SK-N-SH (cell line): Measurements from ENCODE around the gene MGAT4B. TPM values are rescaled to one million over a fixed set of nuclear protein-coding genes. Genes with fewer than 3 reads are reported as not detected.

ENCODE experiments used
- CTCF ChIA-PET: fragments of 300-600, 350-600 bp; formaldehyde crosslinking; extraction: SDS; loops from one replicate; lab custom pipeline; 2021; lab: Yijun Ruan, JAX
- POLR2A ChIA-PET: fragments of 350-600 bp; sonication (Branson Sonifier 250); formaldehyde crosslinking; extraction: SDS; loops from one replicate; lab custom pipeline; 2020; ENCODE audit warnings: antibody characterized with exemption, inconsistent platforms; lab: Yijun Ruan, JAX
- DNase-seq: peaks from one replicate; pipeline ENCODE4 v3.0.0; 2012
- H2AFZ ChIP-seq: fragments of 200-600 bp; sonication (generic); 2 replicates; pipeline ENCODE4 v1.8.1; 2016; ENCODE audit warnings: antibody characterized with exemption, mild to moderate bottlenecking, low read depth
- H3F3A ChIP-seq: fragments of 200-600 bp; sonication (generic); replicated peaks from 2 replicates; pipeline ENCODE3; 2016; ENCODE audit warnings: antibody characterized with exemption, mild to moderate bottlenecking; ENCODE audit not compliant: insufficient read depth
- H3K27ac ChIP-seq, 2 experiments: fragments of 200-500 bp in 1 of 2; fragments of 200-600 bp in 1 of 2; sonication (Bioruptor generic) in 1 of 2; sonication (generic), shearing (Covaris generic) in 1 of 2; 2 replicates each; pipeline versions ENCODE4 v1.5.1 to v1.6.1; 2014 to 2016; ENCODE audit warnings: low read depth in 2 of 2, inconsistent platforms in 1 of 2, low read length in 1 of 2, mild to moderate bottlenecking in 1 of 2, mixed read lengths in 1 of 2
- H3K27me3 ChIP-seq: fragments of 200-600 bp; sonication (generic), shearing (Covaris generic); 2 replicates; pipeline ENCODE4 v1.6.1; 2016; ENCODE audit warnings: mixed run types; ENCODE audit not compliant: insufficient read depth
- H3K36me3 ChIP-seq, 2 experiments: fragments of 200-500 bp in 1 of 2; fragments of 200-600 bp in 1 of 2; sonication (Bioruptor generic) in 1 of 2; sonication (generic) in 1 of 2; replicated peaks in 1 of 2; 2 replicates each; pipeline versions ENCODE3 to v1.5.1; 2014 to 2016; ENCODE audit warnings: low read length in 1 of 2, mild to moderate bottlenecking in 1 of 2; ENCODE audit not compliant: insufficient read depth in 2 of 2, control insufficient read depth in 1 of 2
- H3K4me1 ChIP-seq, 2 experiments: fragments of 200-500 bp in 1 of 2; fragments of 200-600 bp in 1 of 2; sonication (Bioruptor generic) in 1 of 2; sonication (generic), shearing (Covaris generic) in 1 of 2; 2 replicates each; pipeline versions ENCODE4 v1.5.1 to v1.6.1; 2014 to 2016; ENCODE audit warnings: low read depth in 1 of 2, low read length in 1 of 2, mixed run types in 1 of 2; ENCODE audit not compliant: insufficient read depth in 2 of 2, control insufficient read depth in 1 of 2
- H3K4me2 ChIP-seq: fragments of 200-600 bp; sonication (generic), shearing (Covaris generic); 2 replicates; pipeline ENCODE4 v1.6.1; 2017; ENCODE audit warnings: mixed run types
- H3K4me3 ChIP-seq, 2 experiments: fragments of 200-500 bp in 1 of 2; fragments of 200-600 bp in 1 of 2; sonication (Bioruptor generic) in 1 of 2; sonication (generic), shearing (Covaris generic) in 1 of 2; 2 replicates each; pipeline versions ENCODE4 v1.5.1 to v1.8.1; 2014 to 2016; ENCODE audit warnings: low read depth in 2 of 2, inconsistent platforms in 1 of 2, low read length in 1 of 2, mild to moderate bottlenecking in 1 of 2, mixed read lengths in 1 of 2, moderate library complexity in 1 of 2
- H3K79me2 ChIP-seq: fragments of 200-600 bp; sonication (generic); 2 replicates; pipeline ENCODE4 v1.8.1; 2017; ENCODE audit warnings: mild to moderate bottlenecking; ENCODE audit not compliant: insufficient read depth
- H3K9ac ChIP-seq: fragments of 200-600 bp; sonication (generic); 2 replicates; pipeline ENCODE4 v1.6.1; 2017; ENCODE audit warnings: mixed run types
- H3K9me2 ChIP-seq: fragments of 200-600 bp; sonication (generic); 2 replicates; pipeline ENCODE4 v1.6.1; 2017; ENCODE audit warnings: mixed run types
- H3K9me3 ChIP-seq: fragments of 200-600 bp; sonication (generic); 2 replicates; pipeline ENCODE4 v1.6.1; 2017; ENCODE audit warnings: mixed run types, mild to moderate bottlenecking, moderate library complexity
- H4K20me1 ChIP-seq: fragments of 200-600 bp; sonication (generic); 2 replicates; pipeline ENCODE4 v1.6.1; 2017; ENCODE audit warnings: mild to moderate bottlenecking, mixed run types; ENCODE audit not compliant: insufficient read depth
- FOSL2 ChIP-seq: IDR thresholded peaks from 2 replicates; pipeline ENCODE4 v1.4.0; 2012; ENCODE audit warnings: low read depth, mild to moderate bottlenecking, moderate library complexity, borderline replicate concordance
- JUND ChIP-seq: IDR thresholded peaks from 2 replicates; pipeline ENCODE4 v1.4.0; 2012
- MXI1 ChIP-seq: IDR thresholded peaks from 2 replicates; pipeline ENCODE4 v1.6.1; 2012; ENCODE audit warnings: mild to moderate bottlenecking, low read depth, low read length, improper control_type of control experiment
- RFX5 ChIP-seq: IDR thresholded peaks from 2 replicates; pipeline ENCODE4 v1.6.1; 2012; ENCODE audit warnings: mild to moderate bottlenecking, improper control_type of control experiment, low read length
- SMC3 ChIP-seq: IDR thresholded peaks from 2 replicates; pipeline ENCODE4 v1.6.1; 2012; ENCODE audit warnings: low read depth, low read length, improper control_type of control experiment
- WGBS: methylation state at CpG from one replicate; pipeline ENCODE4 v1.1.6; 2017; ENCODE audit warnings: low lambda C conversion rate; 5-methylcytosine and 5-hydroxymethylcytosine counted together
- polyA plus RNA-seq, 3 experiments: library from polyadenylated mRNA; depleted of rRNA; stranded (reverse); fragments of >200 nt; gene quantifications; 2 replicates each; pipeline ENCODE4 v1.2.3, GENCODE V29; 2012
- TF ChIP-seq, protein P1 (sequence below): fragments of 150-350 bp; IDR thresholded peaks from 2 replicates; pipeline ENCODE4 v1.6.1; 2017; ENCODE audit warnings: antibody characterized with exemption, low read length, low read depth, borderline replicate concordance
- TF ChIP-seq, protein P2 (sequence below): IDR thresholded peaks from 2 replicates; pipeline ENCODE4 v1.4.0; 2012; ENCODE audit warnings: low read depth, borderline replicate concordance
- TF ChIP-seq, protein P3 (sequence below): IDR thresholded peaks from 2 replicates; pipeline ENCODE4 v1.6.1; 2012; ENCODE audit warnings: mild to moderate bottlenecking, low read depth, low read length, moderate library complexity
- TF ChIP-seq, protein P4 (sequence below): IDR thresholded peaks from 2 replicates; pipeline ENCODE4 v1.4.0; 2012; ENCODE audit warnings: low read depth, borderline replicate concordance
- TF ChIP-seq, protein P5 (sequence below): fragments of 200-600 bp; sonication (generic); IDR thresholded peaks from 2 replicates; pipeline ENCODE4 v1.6.1; 2017; ENCODE audit warnings: antibody characterized with exemption, mild to moderate bottlenecking, moderate library complexity

The MGAT4B gene
- polyA plus RNA-seq, 1 of the 3 experiments (the other 2 are of a cell fraction), result 190 TPM

DNA sequence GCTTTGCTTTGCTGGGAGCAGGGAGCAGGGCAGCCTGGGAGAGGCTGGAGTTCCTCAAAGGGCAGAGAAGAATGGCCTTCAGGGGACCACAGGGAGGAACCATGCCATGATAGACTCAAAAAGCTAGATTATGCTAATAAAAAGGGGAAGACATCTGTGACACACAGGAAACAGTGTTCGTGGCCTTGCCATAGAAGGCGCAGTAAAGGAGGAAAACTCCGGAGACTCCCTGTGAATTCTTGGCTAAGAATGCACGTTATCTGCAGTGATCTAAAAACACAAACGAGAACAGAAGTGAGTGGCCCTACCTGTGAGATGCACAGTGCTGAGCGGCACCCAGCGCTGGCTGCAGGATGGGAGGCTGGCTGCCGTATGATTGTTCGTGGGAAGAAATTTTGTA, 28.8 kb downstream of the MGAT4B start:
- ChIA-PET POLR2A (no interaction called here), CTCF (interaction anchor here (0.6 to 1.7 kb wide), 6 partner anchors 9 to 19 kb away, joined by 3 to 7 read pairs (median 4); no protein-coding TSS in a partner anchor)
- Histone ChIP-seq H3K9me2 (no peaks in the 10 kb centered on the region), H3K79me2 (no peaks in the 10 kb centered on the region; the same call in 1 of the 2 replicates), H3K4me3 (no peak overlapping the region), H3K27ac (no peak overlapping the region), H3K9me3 (no peaks in the 10 kb centered on the region), H4K20me1 (no peaks in the 10 kb centered on the region), H3K27me3 (no peaks in the 10 kb centered on the region), H3F3A (no peaks in the 10 kb centered on the region), H3K36me3 (peaks cover 16 to 65% of the 10 kb centered on the region in 2 experiments), H3K9ac (no peak overlapping the region), H2AFZ (no peak overlapping the region), H3K4me1 (no peaks in the 10 kb centered on the region), H3K4me2 (no peak overlapping the region)
- TF ChIP-seq, protein P1, sequence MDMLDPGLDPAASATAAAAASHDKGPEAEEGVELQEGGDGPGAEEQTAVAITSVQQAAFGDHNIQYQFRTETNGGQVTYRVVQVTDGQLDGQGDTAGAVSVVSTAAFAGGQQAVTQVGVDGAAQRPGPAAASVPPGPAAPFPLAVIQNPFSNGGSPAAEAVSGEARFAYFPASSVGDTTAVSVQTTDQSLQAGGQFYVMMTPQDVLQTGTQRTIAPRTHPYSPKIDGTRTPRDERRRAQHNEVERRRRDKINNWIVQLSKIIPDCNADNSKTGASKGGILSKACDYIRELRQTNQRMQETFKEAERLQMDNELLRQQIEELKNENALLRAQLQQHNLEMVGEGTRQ, result no peak
- TF ChIP-seq MXI1 (no peak), JUND (no peak)
- WGBS, result 92% methylated on average over 9 of the region's 9 CpGs
- no peak for DNase-seq

DNA sequence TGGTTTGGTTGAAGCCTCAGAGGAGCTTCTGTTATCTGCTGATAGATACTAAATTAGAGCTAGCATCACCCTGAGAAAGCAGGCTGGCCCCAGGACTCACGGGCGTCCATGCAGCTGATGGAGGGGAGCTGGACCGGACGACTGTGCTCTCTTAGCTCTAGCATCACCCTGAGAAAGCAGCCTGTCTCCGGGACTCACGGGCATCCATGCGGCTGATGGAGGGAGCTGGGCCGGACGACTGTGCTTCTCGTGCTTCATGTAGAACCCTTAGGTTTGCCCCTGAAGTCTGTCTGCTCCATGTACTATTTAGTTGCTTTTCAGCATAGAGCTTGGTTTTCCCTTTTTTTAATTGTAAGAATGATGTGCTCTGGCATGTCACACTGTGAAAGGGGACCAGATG, 29.2 kb downstream of the MGAT4B start:
- TF ChIP-seq FOSL2 (no peak), SMC3 (no peak), MXI1 (no peak), RFX5 (no peak)
- TF ChIP-seq, protein P2, sequence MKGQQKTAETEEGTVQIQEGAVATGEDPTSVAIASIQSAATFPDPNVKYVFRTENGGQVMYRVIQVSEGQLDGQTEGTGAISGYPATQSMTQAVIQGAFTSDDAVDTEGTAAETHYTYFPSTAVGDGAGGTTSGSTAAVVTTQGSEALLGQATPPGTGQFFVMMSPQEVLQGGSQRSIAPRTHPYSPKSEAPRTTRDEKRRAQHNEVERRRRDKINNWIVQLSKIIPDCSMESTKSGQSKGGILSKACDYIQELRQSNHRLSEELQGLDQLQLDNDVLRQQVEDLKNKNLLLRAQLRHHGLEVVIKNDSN, result no peak
- TF ChIP-seq, protein P3, sequence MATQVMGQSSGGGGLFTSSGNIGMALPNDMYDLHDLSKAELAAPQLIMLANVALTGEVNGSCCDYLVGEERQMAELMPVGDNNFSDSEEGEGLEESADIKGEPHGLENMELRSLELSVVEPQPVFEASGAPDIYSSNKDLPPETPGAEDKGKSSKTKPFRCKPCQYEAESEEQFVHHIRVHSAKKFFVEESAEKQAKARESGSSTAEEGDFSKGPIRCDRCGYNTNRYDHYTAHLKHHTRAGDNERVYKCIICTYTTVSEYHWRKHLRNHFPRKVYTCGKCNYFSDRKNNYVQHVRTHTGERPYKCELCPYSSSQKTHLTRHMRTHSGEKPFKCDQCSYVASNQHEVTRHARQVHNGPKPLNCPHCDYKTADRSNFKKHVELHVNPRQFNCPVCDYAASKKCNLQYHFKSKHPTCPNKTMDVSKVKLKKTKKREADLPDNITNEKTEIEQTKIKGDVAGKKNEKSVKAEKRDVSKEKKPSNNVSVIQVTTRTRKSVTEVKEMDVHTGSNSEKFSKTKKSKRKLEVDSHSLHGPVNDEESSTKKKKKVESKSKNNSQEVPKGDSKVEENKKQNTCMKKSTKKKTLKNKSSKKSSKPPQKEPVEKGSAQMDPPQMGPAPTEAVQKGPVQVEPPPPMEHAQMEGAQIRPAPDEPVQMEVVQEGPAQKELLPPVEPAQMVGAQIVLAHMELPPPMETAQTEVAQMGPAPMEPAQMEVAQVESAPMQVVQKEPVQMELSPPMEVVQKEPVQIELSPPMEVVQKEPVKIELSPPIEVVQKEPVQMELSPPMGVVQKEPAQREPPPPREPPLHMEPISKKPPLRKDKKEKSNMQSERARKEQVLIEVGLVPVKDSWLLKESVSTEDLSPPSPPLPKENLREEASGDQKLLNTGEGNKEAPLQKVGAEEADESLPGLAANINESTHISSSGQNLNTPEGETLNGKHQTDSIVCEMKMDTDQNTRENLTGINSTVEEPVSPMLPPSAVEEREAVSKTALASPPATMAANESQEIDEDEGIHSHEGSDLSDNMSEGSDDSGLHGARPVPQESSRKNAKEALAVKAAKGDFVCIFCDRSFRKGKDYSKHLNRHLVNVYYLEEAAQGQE, result no peak
- TF ChIP-seq, protein P4, sequence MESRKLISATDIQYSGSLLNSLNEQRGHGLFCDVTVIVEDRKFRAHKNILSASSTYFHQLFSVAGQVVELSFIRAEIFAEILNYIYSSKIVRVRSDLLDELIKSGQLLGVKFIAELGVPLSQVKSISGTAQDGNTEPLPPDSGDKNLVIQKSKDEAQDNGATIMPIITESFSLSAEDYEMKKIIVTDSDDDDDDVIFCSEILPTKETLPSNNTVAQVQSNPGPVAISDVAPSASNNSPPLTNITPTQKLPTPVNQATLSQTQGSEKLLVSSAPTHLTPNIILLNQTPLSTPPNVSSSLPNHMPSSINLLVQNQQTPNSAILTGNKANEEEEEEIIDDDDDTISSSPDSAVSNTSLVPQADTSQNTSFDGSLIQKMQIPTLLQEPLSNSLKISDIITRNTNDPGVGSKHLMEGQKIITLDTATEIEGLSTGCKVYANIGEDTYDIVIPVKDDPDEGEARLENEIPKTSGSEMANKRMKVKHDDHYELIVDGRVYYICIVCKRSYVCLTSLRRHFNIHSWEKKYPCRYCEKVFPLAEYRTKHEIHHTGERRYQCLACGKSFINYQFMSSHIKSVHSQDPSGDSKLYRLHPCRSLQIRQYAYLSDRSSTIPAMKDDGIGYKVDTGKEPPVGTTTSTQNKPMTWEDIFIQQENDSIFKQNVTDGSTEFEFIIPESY, result no peak
- TF ChIP-seq, protein P5, sequence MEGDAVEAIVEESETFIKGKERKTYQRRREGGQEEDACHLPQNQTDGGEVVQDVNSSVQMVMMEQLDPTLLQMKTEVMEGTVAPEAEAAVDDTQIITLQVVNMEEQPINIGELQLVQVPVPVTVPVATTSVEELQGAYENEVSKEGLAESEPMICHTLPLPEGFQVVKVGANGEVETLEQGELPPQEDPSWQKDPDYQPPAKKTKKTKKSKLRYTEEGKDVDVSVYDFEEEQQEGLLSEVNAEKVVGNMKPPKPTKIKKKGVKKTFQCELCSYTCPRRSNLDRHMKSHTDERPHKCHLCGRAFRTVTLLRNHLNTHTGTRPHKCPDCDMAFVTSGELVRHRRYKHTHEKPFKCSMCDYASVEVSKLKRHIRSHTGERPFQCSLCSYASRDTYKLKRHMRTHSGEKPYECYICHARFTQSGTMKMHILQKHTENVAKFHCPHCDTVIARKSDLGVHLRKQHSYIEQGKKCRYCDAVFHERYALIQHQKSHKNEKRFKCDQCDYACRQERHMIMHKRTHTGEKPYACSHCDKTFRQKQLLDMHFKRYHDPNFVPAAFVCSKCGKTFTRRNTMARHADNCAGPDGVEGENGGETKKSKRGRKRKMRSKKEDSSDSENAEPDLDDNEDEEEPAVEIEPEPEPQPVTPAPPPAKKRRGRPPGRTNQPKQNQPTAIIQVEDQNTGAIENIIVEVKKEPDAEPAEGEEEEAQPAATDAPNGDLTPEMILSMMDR, result no peak
- Histone ChIP-seq H3K9me2 (no peaks in the 10 kb centered on the region), H3K9ac (no peak overlapping the region), H3K4me1 (no peaks in the 10 kb centered on the region), H3F3A (no peaks in the 10 kb centered on the region), H4K20me1 (no peaks in the 10 kb centered on the region), H3K27me3 (no peaks in the 10 kb centered on the region), H3K4me3 (no peak overlapping the region), H3K9me3 (no peaks in the 10 kb centered on the region), H3K79me2 (no peaks in the 10 kb centered on the region; the same call in 1 of the 2 replicates), H3K27ac (no peak overlapping the region), H3K4me2 (no peak overlapping the region), H2AFZ (no peak overlapping the region), H3K36me3 (peaks cover 16 to 67% of the 10 kb centered on the region in 2 experiments)
- CTCF ChIA-PET, result interaction anchor here (0.7 to 3.4 kb wide), 6 partner anchors 9 to 19 kb away, joined by 3 to 20 read pairs (median 5); no protein-coding TSS in a partner anchor
- WGBS, result 94% methylated on average over 10 of the region's 10 CpGs
- DNase-seq, result no peak
- POLR2A ChIA-PET, result no interaction called here
